Endometrial microvascular endothelial cells (primary cell): ENCODE data around the gene NOSTRIN. TPM values are rescaled to one million over a fixed set of nuclear protein-coding genes. Genes with fewer than 3 reads are reported as not detected.

Experiments used
- in situ Hi-C: cut with HindIII; loops from 2 replicates; pipeline ENCODE4 v1.10.0; 2017; ENCODE audit warnings: low sequenced_read_pairs, low pct_unique_long_range_greater_than_20kb; ENCODE audit errors: inconsistent ontology term
- total RNA-seq: library from RNA; depleted of rRNA; stranded (reverse); fragments of >200 nt; gene quantifications from one replicate; pipeline ENCODE4 v1.2.3, GENCODE V29; 2015; ENCODE audit errors: inconsistent ontology term

Gene NOSTRIN
- total RNA-seq, 1 donor from 2014 or later = 9.9 TPM

GRCh38 chr2:168814046-168814445, 11.6 kb downstream of the NOSTRIN start:
- in situ Hi-C loops = no loop called here

- in situ Hi-C loops = no loop called here
Observed at GRCh38 chr2:168814939-168815907, 12.8 kb downstream of the NOSTRIN start.

- in situ Hi-C loops = no loop called here
Observed at GRCh38 chr2:168816369-168816768, 13.9 kb downstream of the NOSTRIN start.

GRCh38 chr2:168819050-168819715, 16.7 kb downstream of the NOSTRIN start:
- in situ Hi-C loops = no loop called here

GRCh38 chr2:168819829-168820489, 17.5 kb downstream of the NOSTRIN start:
- in situ Hi-C loops = no loop called here

GRCh38 chr2:168821577-168821976, 19.1 kb downstream of the NOSTRIN start:
- in situ Hi-C loops = no loop called here

GRCh38 chr2:168821992-168822391, 19.6 kb downstream of the NOSTRIN start:
- in situ Hi-C loops = no loop called here

GRCh38 chr2:168825126-168825525, 22.7 kb downstream of the NOSTRIN start:
- in situ Hi-C loops = no loop called here

- in situ Hi-C loops = no loop called here
Observed at GRCh38 chr2:168830958-168831357, 28.5 kb downstream of the NOSTRIN start.

- in situ Hi-C loops = no loop called here
Observed at GRCh38 chr2:168831662-168832061, 29.2 kb downstream of the NOSTRIN start.

GRCh38 chr2:168835969-168836368, 33.5 kb downstream of the NOSTRIN start:
- in situ Hi-C loops = no loop called here

- in situ Hi-C loops = no loop called here
Observed at GRCh38 chr2:168841445-168841844, 39.0 kb downstream of the NOSTRIN start.

GRCh38 chr2:168843253-168843652, 40.8 kb downstream of the NOSTRIN start:
- in situ Hi-C loops = no loop called here

- in situ Hi-C loops = no loop called here
Observed at GRCh38 chr2:168848225-168848624, 45.8 kb downstream of the NOSTRIN start.

GRCh38 chr2:168849610-168850009, 47.2 kb downstream of the NOSTRIN start:
- in situ Hi-C loops = no loop called here

- in situ Hi-C loops = no loop called here
Observed at GRCh38 chr2:168850846-168851245, 48.4 kb downstream of the NOSTRIN start.

GRCh38 chr2:168851674-168852320, 49.4 kb downstream of the NOSTRIN start:
- in situ Hi-C loops = no loop called here

- in situ Hi-C loops = no loop called here
Observed at GRCh38 chr2:168852481-168852880, 50.0 kb downstream of the NOSTRIN start.

GRCh38 chr2:168853471-168853870, 51.0 kb downstream of the NOSTRIN start:
- in situ Hi-C loops = no loop called here
